SK-N-DZ (cell line): Measurements from ENCODE around the gene CNTN4.
A peak's percentile ranks its signal among the peaks of the same experiment; 100 is the strongest.

ENCODE experiments used
- DNase-seq: peaks from one replicate; pipeline ENCODE4 v3.0.0-alpha.2; 2015; ENCODE audit warnings: low spot score

CNTN4 gene

GRCh38 chr3:2261747-2262146 is 163.1 kb downstream of the CNTN4 start:
- no peak for DNase-seq

GRCh38 chr3:2262204-2262603 is 163.5 kb downstream of the CNTN4 start:
- DNase-seq, result no peak

DNA sequence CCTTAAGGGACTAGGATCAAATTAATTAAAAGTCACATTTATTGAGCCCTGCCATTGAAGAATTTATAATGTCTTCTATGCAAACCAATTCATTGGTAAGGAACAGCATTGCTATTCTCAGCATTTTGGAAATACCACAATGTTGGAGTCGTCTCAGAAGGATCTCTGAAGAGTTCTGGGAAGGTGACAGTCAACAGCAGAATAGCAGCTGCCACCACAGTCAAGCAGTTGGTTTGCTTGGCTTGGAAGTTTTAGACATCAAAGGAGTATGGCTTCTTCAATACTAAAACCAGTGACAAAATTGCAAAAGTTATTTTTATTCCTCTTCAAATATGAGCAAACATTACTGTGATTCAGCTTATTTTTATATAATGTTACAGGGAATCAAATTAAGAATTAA is 167.9 kb downstream of the CNTN4 start:
- no peak for DNase-seq

DNA sequence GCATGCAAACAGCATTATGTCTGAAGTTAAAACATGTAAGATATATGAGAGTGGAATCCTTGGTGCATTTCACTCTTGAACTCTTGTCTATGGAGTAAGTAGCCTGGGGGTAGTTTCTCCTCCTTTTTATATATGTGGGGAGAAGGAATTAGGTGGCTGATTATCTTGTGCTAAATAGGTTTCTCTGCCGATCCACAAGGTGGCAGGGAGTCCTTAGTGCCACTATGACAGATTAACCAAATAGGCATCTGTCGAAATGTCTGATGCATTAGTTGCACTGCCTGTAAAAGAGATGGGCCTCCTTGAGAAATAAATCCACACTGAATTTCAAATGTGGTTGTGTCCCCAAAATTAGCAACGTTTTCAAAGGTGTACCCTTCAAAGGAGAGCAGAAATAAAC is 170.1 kb downstream of the CNTN4 start:
- no peak for DNase-seq

DNA sequence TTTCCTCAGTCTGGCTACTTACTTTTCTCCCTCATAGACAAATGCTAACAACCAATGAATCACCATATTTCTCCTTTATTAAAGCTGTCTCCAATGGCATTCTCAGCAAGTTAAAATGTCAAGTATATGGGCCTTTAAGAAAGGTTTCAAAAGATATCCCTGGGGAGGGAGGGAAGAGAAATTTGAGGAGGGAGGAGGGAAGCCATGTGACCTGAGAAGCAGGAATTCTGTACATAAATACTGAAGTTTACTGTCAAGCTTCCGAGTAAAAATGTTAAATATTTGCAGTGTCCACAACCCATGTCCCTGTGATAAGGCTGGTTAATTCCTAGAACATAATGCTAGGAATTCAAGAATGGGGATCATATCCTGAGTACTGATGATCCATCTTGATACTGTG is 175.9 kb downstream of the CNTN4 start:
- DNase-seq, result no peak

DNA sequence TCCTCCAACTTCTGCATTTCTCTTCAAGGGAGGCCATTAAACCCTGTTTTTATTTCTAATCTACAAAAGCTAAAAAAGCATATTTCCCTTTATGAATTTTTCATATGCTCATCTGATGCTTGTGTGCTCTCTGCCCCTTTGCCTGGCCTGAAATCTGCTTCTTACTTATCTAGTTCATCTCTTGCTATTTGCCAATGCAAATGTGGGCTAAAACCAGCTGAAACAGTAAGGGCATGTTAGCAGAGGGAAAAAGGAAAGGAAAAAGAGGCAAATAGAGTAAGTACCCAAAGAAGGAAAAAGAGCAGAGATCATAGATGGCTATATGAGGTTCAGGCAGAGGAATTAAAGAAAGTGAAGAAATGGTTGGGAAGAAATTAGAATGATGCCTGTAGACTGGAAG is 185.2 kb downstream of the CNTN4 start:
- DNase-seq, result no peak

DNA sequence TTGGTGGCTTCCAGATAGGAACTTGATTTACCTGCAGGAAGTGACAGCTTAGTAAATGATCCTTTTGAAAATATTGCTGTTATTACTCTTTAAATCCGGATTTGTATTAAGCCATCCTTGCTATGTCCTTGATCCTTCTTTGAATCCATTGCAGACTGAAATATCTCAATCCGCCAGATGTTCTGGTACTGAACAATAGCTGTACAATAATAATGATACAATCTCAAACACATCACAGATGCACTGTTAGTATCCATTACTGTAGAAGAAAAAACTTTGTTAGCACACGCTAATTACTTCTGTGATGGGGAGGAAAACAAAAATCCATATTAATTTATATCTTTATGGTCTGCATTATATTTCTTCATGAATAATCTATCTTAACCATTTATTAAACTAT is 202.3 kb downstream of the CNTN4 start:
- DNase-seq, result peak; percentile 22

GRCh38 chr3:2301361-2301760 is 202.7 kb downstream of the CNTN4 start:
- DNase-seq, result peak; percentile 36

- DNase-seq, result no peak
Observed at GRCh38 chr3:2303566-2303965, 204.9 kb downstream of the CNTN4 start.

DNA sequence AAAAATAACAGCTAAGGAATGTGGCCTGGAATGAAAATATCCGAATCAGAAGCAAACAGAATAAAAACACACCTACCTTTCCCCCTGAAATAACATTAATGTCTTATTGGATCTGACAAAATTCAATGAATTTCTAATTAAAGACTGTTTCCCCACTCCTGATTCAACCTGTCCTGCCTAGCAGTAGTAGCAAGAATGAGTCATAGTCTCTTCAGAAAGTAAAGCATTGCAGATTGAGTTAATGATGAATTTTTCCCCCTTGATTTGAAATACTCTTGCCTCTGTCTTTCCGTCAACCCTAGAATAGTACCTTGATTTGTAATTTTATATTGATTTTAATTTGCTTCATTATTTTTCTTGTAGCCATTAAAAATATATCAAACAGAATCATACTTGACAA is 212.4 kb downstream of the CNTN4 start:
- no peak for DNase-seq

DNA sequence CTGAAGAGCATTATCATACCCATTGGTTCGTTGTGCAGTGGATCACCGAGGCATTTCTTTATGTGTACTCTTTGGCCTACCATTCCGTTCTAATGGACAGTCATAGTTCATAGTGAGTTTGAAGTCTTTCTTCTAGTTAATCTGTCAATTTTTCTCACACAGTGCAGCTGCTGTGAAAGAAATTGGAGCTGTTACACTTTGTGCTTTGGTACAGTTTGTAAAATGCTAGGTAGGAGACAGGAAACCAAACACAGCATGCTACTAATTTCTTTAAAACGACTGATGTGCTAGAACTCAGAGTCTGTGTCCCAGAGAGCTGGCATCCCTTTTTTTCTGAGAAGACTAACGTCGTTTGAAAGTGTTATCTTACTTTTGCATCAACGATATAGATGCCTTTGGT is 218.9 kb downstream of the CNTN4 start:
- DNase-seq, result no peak

DNA sequence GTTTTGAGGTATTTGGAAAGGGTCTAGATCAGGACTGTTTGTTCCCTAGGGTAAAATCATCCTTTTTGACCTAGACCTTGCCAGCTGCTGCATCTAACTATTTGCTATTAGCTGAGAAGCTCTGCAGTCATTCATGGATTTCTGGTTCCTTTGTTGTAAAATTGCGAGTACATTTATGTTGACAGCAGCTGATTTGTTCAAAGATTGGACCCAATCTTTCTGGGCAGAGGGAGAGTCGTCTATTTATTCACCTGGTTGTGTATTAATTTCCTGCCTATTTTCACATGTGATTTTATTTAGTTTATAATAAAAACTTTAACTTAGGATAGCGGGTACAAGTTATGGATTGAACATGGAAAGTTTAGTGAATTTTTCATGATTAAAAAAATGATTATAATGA is 236.3 kb downstream of the CNTN4 start:
- DNase-seq, result no peak

DNA sequence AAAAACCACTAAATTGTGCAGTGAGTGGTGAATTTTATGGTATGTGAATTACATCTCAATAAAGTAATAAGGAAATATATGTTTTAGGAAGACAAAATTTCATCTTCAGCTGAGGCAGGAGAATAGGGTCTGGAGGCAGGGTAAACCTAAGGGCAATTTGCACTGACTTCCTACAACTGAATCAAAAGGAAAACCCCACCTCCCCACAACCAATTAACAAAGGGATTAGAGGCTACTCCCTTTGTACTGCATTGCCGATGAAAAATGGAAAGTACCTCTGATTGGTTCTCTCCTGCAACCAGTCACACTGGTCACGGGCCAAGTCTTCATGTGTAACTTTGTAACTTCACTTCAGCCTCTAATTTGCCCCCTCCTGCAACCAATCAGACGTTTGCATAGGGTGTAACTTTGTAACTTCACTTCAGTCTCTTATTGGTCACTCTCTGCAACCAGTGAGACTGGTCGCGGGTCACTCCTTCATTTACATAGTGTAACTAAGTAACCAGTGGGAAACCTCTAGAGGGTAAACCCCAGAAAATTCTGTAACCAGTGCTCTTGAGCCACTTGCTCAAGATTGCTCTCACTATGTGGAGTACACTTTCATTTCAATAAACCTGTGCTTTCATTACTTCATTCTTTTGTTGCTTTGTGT is 244.5 kb downstream of the CNTN4 start:
- no peak for DNase-seq

DNA sequence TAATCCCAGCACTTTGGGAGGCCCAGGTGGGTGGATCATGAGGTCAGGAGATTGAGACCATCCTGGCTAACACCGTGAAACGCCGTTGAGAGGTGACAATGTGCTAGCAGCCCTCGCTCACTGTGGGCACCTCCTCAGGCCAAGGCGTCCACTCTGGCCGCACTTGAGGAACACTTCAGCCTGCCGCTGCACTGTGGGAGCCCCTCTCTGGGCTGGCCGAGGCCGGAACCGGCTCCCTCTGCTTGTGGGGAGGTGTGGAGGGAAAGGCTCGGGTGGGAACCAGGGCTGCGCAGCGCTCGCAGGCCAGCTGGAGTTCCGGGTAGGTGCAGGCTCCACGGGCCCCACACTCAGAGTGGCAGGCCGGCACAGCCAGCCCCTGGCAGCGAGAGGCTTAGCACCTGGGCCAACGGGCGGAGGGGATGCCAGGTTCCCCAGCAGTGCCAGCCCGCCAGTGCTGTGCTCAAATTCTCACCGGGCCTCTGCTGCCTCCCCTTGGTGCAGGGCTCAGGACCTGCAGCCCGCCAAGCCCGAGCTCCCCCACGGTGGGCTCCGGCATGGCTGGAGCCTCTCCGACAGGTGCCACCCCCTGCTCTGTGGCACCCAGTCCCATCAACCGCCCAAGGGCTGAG is 253.6 kb downstream of the CNTN4 start:
- no peak for DNase-seq

- DNase-seq, result no peak
Observed at GRCh38 chr3:2354702-2355101, 256.0 kb downstream of the CNTN4 start.

GRCh38 chr3:2356298-2356950 is 257.8 kb downstream of the CNTN4 start:
- DNase-seq, result no peak

DNA sequence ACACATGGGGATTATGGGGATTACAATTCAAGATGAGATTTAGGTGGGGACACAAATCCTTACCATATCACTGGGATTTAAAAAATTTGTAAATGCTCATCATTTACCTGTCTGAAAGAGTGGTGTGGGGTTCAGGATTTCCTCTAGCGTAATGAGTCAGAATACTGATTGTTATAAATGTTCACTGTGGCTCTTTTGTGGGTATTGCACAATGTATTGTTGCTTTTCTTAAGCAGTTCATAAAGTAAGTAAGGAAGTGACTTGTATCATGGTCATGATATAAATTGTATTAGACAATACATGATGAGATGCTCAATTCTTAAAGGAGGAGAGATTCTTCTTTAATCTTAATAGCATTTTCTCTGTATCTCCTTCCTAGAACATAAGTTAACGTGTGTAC is 262.1 kb downstream of the CNTN4 start:
- DNase-seq, result no peak

- DNase-seq, result no peak
Observed at GRCh38 chr3:2362122-2362521, 263.5 kb downstream of the CNTN4 start.

DNA sequence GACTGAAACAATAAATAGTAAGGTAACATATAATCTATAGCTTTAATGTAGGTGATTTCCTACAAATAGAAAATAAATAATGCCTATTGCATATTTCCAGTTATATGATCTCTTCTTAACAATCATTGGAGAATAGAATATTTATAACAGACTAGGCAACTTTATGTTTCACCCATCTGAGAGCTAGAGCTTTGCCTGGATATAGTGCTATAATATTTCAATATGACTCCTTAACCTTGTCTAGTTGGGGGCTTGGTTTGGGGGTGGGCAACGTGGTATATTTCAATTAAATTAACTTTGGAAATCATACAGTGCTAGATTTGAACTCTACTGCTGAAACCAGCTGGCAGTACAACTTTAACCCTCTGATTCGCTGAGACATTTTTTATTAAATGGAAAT is 265.2 kb downstream of the CNTN4 start:
- DNase-seq, result no peak

DNA sequence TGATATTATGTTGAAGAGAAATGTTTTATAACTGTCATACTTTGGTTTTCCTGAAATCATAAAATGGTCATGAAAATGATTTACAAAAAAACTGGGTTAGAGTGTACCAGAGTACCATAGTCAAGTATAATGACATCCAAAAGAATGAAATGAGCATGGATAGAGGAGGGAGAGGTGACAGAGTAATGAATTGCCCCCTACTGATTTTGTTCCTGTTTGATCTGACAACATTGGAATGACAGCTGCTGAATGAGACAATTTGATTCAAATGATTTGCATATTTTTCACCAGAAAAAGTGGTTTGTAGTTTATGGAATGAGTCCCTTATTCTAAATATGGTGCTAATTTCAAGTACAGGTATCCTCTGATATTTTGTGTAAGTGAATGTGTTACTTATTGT is 271.7 kb downstream of the CNTN4 start:
- DNase-seq, result no peak

DNA sequence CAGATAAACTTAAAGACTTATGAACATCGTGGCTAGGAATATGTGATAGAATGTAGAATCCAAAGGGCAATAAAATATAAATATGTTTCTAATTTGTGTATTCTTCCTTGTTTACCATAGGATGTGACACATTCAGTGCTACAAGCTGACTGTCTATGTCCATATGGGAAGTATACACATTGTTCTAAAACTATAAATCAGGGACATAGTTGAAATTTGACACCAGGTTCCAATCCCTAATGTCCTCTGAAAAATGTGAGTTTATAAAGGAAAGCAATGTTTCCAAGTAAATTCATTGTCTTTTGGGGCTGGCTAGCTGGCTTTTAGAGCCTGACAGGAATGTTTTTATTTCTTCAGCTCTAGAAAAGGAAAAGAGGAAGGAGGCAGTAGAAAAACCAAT is 273.6 kb downstream of the CNTN4 start:
- no peak for DNase-seq

DNA sequence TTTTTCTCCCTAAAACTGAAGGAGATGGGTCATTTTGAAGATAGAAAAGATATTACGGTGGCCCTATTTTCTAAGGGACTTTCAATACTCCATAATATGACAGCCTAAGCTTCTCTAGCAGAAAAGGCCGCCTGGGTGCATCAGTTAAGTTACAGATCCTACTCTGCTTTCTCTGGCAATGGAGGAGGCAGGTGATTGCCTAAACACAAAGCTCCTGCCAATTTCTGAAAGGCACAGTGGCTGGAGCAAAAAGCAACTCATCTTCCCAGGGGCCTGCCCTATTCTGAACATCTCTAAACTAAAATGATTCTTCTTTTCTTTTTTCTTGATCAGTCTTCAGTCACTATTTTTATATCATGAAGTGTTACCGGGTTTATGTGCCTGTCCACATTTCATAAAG is 276.7 kb downstream of the CNTN4 start:
- no peak for DNase-seq

- no peak for DNase-seq
Observed at GRCh38 chr3:2377281-2377680, 278.6 kb downstream of the CNTN4 start.
